OCI-LY7 (cell line): Measurements from ENCODE around the gene APBA1. TPM values are rescaled to one million over a fixed set of nuclear protein-coding genes. Genes with fewer than 3 reads are reported as not detected.

ENCODE experiments used
- BruUV-seq: library from RNA; stranded (reverse); fragments of 400-500 nt; replicated peaks from 2 replicates; lab custom pipeline; 2021; lab: Mats Ljungman, UMichigan
- CTCF ChIA-PET: fragments of 300-600 bp; sonication (Branson Sonifier 250); formaldehyde crosslinking; loops from one replicate; lab custom pipeline; 2022; ENCODE audit warnings: antibody characterized with exemption; ENCODE audit not compliant: unreplicated experiment; lab: Charles Lee
- POLR2A ChIA-PET: fragments of 300-600 bp; sonication (Branson Sonifier 250); formaldehyde crosslinking; loops from one replicate; lab custom pipeline; 2022; ENCODE audit warnings: antibody characterized with exemption; lab: Charles Lee
- DNase-seq: peaks from one replicate; pipeline ENCODE4 v3.0.0-alpha.2; 2015; ENCODE audit warnings: low spot score
- H2AFZ ChIP-seq: fragments of 200-600 bp; sonication (generic), shearing (Covaris generic); 2 replicates; pipeline ENCODE4 v1.6.1; 2014; ENCODE audit warnings: mild to moderate bottlenecking, antibody characterized with exemption, low read length, moderate library complexity
- H3K27ac ChIP-seq: fragments of 200-600 bp; sonication (generic); 2 replicates; pipeline ENCODE4 v1.5.1; 2014; ENCODE audit warnings: mixed run types, low read depth, mild to moderate bottlenecking, moderate library complexity, low read length, inconsistent platforms; ENCODE audit not compliant: poor library complexity, severe bottlenecking
- H3K36me3 ChIP-seq: fragments of 200-600 bp; sonication (generic); 2 replicates; pipeline ENCODE4 v1.6.1; 2014; ENCODE audit warnings: mild to moderate bottlenecking, antibody characterized with exemption, low read length, moderate library complexity, mixed read lengths; ENCODE audit not compliant: insufficient read depth
- H3K4me1 ChIP-seq: fragments of 200-600 bp; sonication (generic); 2 replicates; pipeline ENCODE4 v1.5.1; 2014; ENCODE audit warnings: mild to moderate bottlenecking, low read length; ENCODE audit not compliant: insufficient read depth, poor library complexity, severe bottlenecking
- H3K4me2 ChIP-seq: fragments of 200-600 bp; sonication (generic); 2 replicates; pipeline ENCODE4 v1.6.1; 2014; ENCODE audit warnings: mild to moderate bottlenecking, low read length
- H3K4me3 ChIP-seq: fragments of 200-600 bp; sonication (generic); 2 replicates; pipeline ENCODE4 v1.5.1; 2014; ENCODE audit warnings: mild to moderate bottlenecking, low read depth, low read length; ENCODE audit not compliant: poor library complexity, severe bottlenecking
- H3K79me2 ChIP-seq: fragments of 200-600 bp; sonication (generic); 2 replicates; pipeline ENCODE4 v1.6.1; 2016; ENCODE audit warnings: low read depth, mild to moderate bottlenecking, low read length, moderate library complexity, mixed read lengths; ENCODE audit not compliant: insufficient read depth
- H3K9me2 ChIP-seq: fragments of 200-600 bp; sonication (generic); 2 replicates; pipeline ENCODE4 v1.6.1; 2016; ENCODE audit warnings: mild to moderate bottlenecking, low read length, mixed read lengths; ENCODE audit not compliant: insufficient read depth
- H3K9me3 ChIP-seq: fragments of 200-600 bp; sonication (generic); 2 replicates; pipeline ENCODE4 v1.6.1; 2014; ENCODE audit warnings: mild to moderate bottlenecking, mixed run types, low read length, mixed read lengths
- H4K20me1 ChIP-seq: fragments of 200-600 bp; sonication (generic); 2 replicates; pipeline ENCODE4 v1.6.1; 2014; ENCODE audit warnings: mild to moderate bottlenecking, antibody characterized with exemption, low read length, moderate library complexity, mixed read lengths; ENCODE audit not compliant: insufficient read depth
- EZH2phosphoT487 ChIP-seq: fragments of 200-600 bp; sonication (generic); IDR thresholded peaks from 2 replicates; pipeline ENCODE4 v1.6.1; 2018; ENCODE audit warnings: low read depth, borderline replicate concordance, mild to moderate bottlenecking, mixed run types, antibody characterized with exemption, low read length, moderate library complexity, mixed read lengths
- intact Hi-C: fragments of 100-400 bp; cut with micrococcal nuclease; formaldehyde crosslinking; loops from one replicate; pipeline ENCODE4 v1.10.0; 2022; ENCODE audit not compliant: unreplicated experiment
- total RNA-seq, 2 experiments: library from RNA; depleted of rRNA in 1 of 2; stranded (reverse); fragments of >200 nt in 1 of 2; shearing (Covaris generic) in 1 of 2; gene quantifications; 2 replicates each; pipeline ENCODE4 v1.2.3, GENCODE V29; 2014 to 2022
- TF ChIP-seq, protein P1 (sequence below): fragments of 200-600 bp; sonication (generic); conservative IDR thresholded peaks from 2 replicates; pipeline ENCODE4 v1.5.1; 2014; ENCODE audit warnings: mild to moderate bottlenecking, antibody characterized with exemption, low read length, moderate library complexity, mixed read lengths

APBA1 gene
- total RNA-seq, 2 experiments from 2014 or later = not detected

DNA sequence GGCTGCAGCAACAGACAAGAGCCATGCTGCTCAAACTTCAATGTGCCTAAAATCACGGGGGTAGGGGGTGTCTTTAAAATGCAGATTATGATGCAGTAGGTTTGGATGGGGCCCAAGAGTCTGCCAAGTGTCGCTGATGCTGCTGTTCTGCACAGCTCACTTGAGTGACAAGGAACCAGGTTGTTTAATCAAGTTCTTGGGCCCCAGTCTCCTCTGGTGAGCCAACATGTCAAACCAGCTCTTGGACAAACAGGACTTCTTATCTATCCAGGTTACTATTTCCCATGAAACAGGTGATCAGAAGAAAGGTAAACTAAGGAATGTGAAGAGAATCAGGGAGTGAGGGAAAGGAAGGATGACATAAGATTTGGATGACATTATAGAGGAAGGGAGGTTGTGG, 78.0 kb downstream of the APBA1 start:
- TF ChIP-seq, protein P1, sequence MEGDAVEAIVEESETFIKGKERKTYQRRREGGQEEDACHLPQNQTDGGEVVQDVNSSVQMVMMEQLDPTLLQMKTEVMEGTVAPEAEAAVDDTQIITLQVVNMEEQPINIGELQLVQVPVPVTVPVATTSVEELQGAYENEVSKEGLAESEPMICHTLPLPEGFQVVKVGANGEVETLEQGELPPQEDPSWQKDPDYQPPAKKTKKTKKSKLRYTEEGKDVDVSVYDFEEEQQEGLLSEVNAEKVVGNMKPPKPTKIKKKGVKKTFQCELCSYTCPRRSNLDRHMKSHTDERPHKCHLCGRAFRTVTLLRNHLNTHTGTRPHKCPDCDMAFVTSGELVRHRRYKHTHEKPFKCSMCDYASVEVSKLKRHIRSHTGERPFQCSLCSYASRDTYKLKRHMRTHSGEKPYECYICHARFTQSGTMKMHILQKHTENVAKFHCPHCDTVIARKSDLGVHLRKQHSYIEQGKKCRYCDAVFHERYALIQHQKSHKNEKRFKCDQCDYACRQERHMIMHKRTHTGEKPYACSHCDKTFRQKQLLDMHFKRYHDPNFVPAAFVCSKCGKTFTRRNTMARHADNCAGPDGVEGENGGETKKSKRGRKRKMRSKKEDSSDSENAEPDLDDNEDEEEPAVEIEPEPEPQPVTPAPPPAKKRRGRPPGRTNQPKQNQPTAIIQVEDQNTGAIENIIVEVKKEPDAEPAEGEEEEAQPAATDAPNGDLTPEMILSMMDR = no peak
- no peak for TF ChIP-seq EZH2phosphoT487
- no TSS peak for BruUV-seq
- CTCF ChIA-PET = no interaction called here
- H2AFZ ChIP-seq = no peak overlapping the region
- intact Hi-C loops = no loop called here
- H3K4me3 ChIP-seq = no peak overlapping the region
- no peak overlapping the region for H3K4me2 ChIP-seq
- H4K20me1 ChIP-seq = no peaks in the 10 kb centered on the region
- no peaks in the 10 kb centered on the region for H3K9me2 ChIP-seq
- H3K79me2 ChIP-seq = no peaks in the 10 kb centered on the region
- H3K36me3 ChIP-seq = no peaks in the 10 kb centered on the region
- H3K9me3 ChIP-seq = no peaks in the 10 kb centered on the region
- no peak overlapping the region for H3K27ac ChIP-seq
- H3K4me1 ChIP-seq = no peaks in the 10 kb centered on the region
- DNase-seq = no peak
- POLR2A ChIA-PET = no interaction called here

DNA sequence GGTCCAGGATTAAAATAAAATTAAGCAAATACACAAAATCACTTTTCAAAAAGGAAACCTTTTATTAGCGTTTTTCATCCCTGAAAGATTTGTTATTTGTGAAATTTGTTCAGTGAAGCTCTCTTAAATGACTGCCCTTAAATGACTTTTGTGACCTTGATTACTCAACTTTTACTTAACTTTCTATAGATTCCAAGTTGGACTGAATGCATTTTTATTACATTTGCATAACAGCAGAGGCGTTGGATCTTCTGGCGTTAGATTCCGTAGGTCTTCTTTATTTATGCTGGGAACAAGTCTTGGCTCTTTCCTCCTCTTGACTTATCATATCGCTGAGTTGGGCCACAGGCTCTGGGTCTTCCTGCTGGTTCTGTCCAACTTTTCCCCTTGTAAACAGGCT, 78.4 kb downstream of the APBA1 start:
- H3K9me3 ChIP-seq = no peaks in the 10 kb centered on the region
- no peak overlapping the region for H3K27ac ChIP-seq
- no peaks in the 10 kb centered on the region for H3K9me2 ChIP-seq
- DNase-seq = no peak
- no peaks in the 10 kb centered on the region for H3K4me1 ChIP-seq
- CTCF ChIA-PET = no interaction called here
- intact Hi-C loops = no loop called here
- H4K20me1 ChIP-seq = no peaks in the 10 kb centered on the region
- no peak overlapping the region for H3K4me3 ChIP-seq
- H3K36me3 ChIP-seq = no peaks in the 10 kb centered on the region
- no peak overlapping the region for H2AFZ ChIP-seq
- H3K4me2 ChIP-seq = no peak overlapping the region
- no peak for TF ChIP-seq EZH2phosphoT487
- POLR2A ChIA-PET = no interaction called here
- H3K79me2 ChIP-seq = no peaks in the 10 kb centered on the region
- BruUV-seq = no TSS peak

DNA sequence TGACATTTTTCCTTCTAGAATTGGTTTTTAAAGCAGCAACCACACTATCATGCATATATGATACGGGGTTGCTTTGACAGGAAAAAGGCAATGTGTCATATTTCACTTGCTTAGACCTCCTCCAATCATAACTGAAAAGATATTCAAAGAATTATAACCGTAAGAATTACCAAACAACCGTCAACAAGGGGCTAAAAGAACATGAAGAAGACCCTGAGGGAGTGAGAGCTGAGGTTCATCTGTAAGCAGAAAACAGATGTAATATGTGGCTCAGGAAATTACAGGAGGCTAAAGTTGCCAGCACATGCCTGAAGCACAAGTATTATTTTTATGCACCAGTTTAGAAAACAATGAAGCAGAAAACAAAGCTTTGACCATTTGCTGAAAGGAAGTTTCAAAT, 78.9 kb downstream of the APBA1 start:
- TF ChIP-seq, protein P1 = no peak
- TF ChIP-seq EZH2phosphoT487 = no peak
- Histone ChIP-seq H3K9me3 (no peaks in the 10 kb centered on the region), H3K36me3 (no peaks in the 10 kb centered on the region), H3K79me2 (no peaks in the 10 kb centered on the region), H3K27ac (no peak overlapping the region), H3K4me3 (no peak overlapping the region), H3K9me2 (no peaks in the 10 kb centered on the region), H4K20me1 (no peaks in the 10 kb centered on the region), H3K4me2 (no peak overlapping the region), H3K4me1 (no peaks in the 10 kb centered on the region), H2AFZ (no peak overlapping the region)
- DNase-seq = no peak
- intact Hi-C loops = no loop called here
- no TSS peak for BruUV-seq
- ChIA-PET CTCF (no interaction called here), POLR2A (no interaction called here)
